ENCODE data around the gene KCTD1. TPM values are rescaled to one million over a fixed set of nuclear protein-coding genes. Genes with fewer than 3 reads are reported as not detected.

Gene KCTD1
- total RNA-seq, 1 donor from 2014 or later = 29.5 TPM

DNA sequence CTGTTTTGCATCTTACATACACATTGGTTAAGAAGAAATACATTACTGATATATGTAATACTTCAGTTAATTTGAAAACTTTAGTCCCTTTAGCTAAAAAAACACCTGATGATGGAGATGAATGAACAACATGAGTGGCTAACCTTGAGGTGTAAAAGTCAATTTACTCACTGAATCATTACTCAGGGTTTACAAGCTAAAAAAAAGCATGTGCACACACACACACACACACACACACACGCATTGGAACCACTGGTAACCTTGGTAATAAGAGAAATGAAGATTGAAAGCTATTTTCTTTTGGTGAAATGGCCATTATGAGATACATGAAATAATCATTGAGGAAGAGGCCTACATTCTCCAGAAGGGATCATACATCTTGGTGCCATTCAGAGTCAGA, 51.8 kb downstream of the KCTD1 start:
- TF ChIP-seq, protein P1, sequence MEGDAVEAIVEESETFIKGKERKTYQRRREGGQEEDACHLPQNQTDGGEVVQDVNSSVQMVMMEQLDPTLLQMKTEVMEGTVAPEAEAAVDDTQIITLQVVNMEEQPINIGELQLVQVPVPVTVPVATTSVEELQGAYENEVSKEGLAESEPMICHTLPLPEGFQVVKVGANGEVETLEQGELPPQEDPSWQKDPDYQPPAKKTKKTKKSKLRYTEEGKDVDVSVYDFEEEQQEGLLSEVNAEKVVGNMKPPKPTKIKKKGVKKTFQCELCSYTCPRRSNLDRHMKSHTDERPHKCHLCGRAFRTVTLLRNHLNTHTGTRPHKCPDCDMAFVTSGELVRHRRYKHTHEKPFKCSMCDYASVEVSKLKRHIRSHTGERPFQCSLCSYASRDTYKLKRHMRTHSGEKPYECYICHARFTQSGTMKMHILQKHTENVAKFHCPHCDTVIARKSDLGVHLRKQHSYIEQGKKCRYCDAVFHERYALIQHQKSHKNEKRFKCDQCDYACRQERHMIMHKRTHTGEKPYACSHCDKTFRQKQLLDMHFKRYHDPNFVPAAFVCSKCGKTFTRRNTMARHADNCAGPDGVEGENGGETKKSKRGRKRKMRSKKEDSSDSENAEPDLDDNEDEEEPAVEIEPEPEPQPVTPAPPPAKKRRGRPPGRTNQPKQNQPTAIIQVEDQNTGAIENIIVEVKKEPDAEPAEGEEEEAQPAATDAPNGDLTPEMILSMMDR (IDR thresholded peaks at IDR 0.05; ENCODE audit: unreplicated experiment) = no peak
- Mint-ChIP-seq H3K9me3 (ENCODE audit: low read depth) (no peaks in the 10 kb centered on the region), H3K4me1 (ENCODE audit: low read depth) (no peaks in the 10 kb centered on the region), H3K27ac (no peak overlapping the region), H3K4me3 (ENCODE audit: low read depth) (no peak overlapping the region), H3K27me3 (no peaks in the 10 kb centered on the region), H3K36me3 (ENCODE audit: insufficient read depth) (peaks cover 22% of the 10 kb centered on the region)
- no peak for DNase-seq (ENCODE audit: low spot score, unreplicated experiment)

DNA sequence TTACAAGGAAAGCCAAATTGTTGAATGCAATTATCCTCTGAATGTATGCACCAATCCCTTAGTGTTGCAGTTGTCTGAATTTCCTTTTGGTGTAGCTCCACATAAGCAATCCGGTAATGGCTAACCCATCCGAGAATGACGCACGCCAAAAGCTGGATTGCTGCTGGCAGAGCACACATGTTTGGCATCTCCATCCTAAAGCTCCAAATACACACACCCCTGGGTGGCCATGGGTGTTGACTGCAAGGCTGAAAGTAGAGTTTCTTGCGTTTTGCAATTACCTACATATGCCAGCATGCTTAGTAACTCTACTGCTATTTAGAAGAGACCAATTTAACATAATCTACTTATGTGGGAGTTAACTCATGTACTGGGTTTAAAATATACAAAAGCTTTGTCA, 53.1 kb downstream of the KCTD1 start:
- H3K27ac Mint-ChIP-seq = no peak overlapping the region
- H3K4me3 Mint-ChIP-seq (ENCODE audit: low read depth) = no peak overlapping the region
- TF ChIP-seq, protein P1 (IDR thresholded peaks at IDR 0.05; ENCODE audit: unreplicated experiment) = no peak
- no peaks in the 10 kb centered on the region for H3K9me3 Mint-ChIP-seq (ENCODE audit: low read depth)
- DNase-seq (ENCODE audit: low spot score, unreplicated experiment) = no peak
- no peaks in the 10 kb centered on the region for H3K4me1 Mint-ChIP-seq (ENCODE audit: low read depth)
- H3K27me3 Mint-ChIP-seq = no peaks in the 10 kb centered on the region
- peaks cover 23% of the 10 kb centered on the region for H3K36me3 Mint-ChIP-seq (ENCODE audit: insufficient read depth)

DNA sequence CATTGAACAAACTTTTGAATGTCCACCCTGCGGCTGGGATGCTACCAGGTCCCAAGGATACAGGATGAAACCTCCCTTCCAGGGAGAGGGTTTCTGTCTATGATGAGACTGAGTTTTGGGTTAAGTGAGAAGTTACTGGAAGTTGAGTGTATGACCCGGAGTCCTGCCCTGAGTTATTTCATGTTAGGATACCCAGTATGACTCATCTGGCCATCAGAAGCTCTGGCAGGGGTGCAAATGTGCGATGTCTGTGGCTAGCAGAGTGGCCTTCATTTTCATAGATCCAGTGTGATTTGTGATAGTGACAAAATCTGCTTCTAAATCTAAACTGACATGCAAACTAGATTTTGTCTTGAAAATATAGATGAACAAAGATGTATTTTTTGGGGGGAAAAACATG, 55.3 kb downstream of the KCTD1 start:
- DNase-seq (ENCODE audit: low spot score, unreplicated experiment) = no peak
- no peaks in the 10 kb centered on the region for H3K4me1 Mint-ChIP-seq (ENCODE audit: low read depth)
- H3K9me3 Mint-ChIP-seq (ENCODE audit: low read depth) = no peaks in the 10 kb centered on the region
- no peaks in the 10 kb centered on the region for H3K27me3 Mint-ChIP-seq
- no peak overlapping the region for H3K4me3 Mint-ChIP-seq (ENCODE audit: low read depth)
- H3K27ac Mint-ChIP-seq = no peak overlapping the region
- TF ChIP-seq, protein P1 (IDR thresholded peaks at IDR 0.05; ENCODE audit: unreplicated experiment) = no peak
- peaks cover 19% of the 10 kb centered on the region for H3K36me3 Mint-ChIP-seq (ENCODE audit: insufficient read depth)

DNA sequence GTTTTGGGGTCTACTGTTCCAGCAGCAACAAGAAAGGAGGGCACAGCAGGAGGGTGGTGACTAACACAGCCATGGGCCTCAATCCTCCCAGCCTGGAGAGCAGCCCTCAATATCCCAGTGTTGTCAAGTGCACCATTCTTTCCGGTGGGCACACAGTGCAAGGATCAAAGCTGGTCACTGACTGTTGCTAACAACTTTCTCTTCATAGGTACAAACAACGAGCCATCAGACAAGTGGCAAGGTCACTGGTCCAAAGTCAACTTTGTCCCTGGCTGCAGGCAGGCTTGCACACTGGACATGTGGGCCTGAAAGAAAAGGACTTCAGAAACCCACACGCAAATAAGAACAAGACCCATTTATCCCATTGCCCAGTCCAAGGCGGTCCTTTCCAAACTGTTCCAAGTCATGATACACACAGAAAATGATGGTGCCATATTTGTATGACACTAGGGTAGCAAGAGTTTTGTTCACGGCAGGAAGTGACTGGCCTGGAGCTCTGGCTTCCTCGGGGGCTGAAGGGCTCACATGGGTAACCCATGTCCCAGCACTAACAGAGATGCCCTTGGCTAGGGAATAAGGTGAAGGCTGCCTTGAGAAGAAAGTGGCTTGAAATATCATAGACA, 57.0 kb downstream of the KCTD1 start:
- TF ChIP-seq, protein P1 (IDR thresholded peaks at IDR 0.05; ENCODE audit: unreplicated experiment) = no peak
- DNase-seq (ENCODE audit: low spot score, unreplicated experiment) = no peak
- Mint-ChIP-seq H3K4me1 (ENCODE audit: low read depth) (no peaks in the 10 kb centered on the region), H3K4me3 (ENCODE audit: low read depth) (no peak overlapping the region), H3K27me3 (no peaks in the 10 kb centered on the region), H3K36me3 (ENCODE audit: insufficient read depth) (peaks cover 10% of the 10 kb centered on the region), H3K27ac (no peak overlapping the region), H3K9me3 (ENCODE audit: low read depth) (no peaks in the 10 kb centered on the region)

DNA sequence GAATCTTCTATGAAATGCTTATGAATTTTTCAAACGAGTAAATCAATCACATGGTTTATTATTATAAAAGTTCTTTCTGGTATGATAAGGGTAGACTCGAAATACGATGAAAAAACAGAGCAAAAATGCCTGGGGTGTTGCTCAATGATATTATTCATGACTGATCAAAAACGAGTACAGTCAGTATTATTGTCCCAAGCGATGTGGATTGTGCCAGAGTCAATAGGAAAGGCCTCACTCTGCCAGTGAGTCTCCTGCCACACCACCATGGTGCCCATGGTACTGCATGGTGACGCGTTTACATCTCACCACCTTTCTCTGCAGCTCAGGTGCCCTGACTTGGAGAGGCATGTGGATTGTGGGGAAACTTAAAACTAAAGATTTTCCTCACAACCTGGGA, 58.5 kb downstream of the KCTD1 start:
- DNase-seq (ENCODE audit: low spot score, unreplicated experiment) = no peak
- H3K36me3 Mint-ChIP-seq (ENCODE audit: insufficient read depth) = peaks cover 10% of the 10 kb centered on the region

More for the DNA sequence above, 58.5 kb downstream of the KCTD1 start:
- Mint-ChIP-seq H3K4me3 (ENCODE audit: low read depth) (no peak overlapping the region), H3K4me1 (ENCODE audit: low read depth) (no peaks in the 10 kb centered on the region), H3K27me3 (no peaks in the 10 kb centered on the region), H3K9me3 (ENCODE audit: low read depth) (no peaks in the 10 kb centered on the region), H3K27ac (no peak overlapping the region)
- TF ChIP-seq, protein P1 (IDR thresholded peaks at IDR 0.05; ENCODE audit: unreplicated experiment) = no peak

Data from progenitor cell of endocrine pancreas (in vitro differentiated cells).